NCI-H526 treated with DMSO at 0.1 percent for 48 hours (cell line): ENCODE results near the gene ZNF212.

Source experiments
- DNase-seq: peaks from one replicate; lab custom pipeline; 2025; lab: John Stamatoyannopoulos, UW

Gene ZNF212

GRCh38 chr7:149239345-149240143 lies at the start of gene ZNF212:
ZNF212 (plus strand) TSS chr7:149239651; CDS start chr7:149239779, 128 bp downstream.
- peak; percentile 87 for DNase-seq

GRCh38 chr7:149191851-149192250 lies 47.6 kb upstream of the ZNF212 start:
- no peak for DNase-seq

- no peak for DNase-seq
Measured at GRCh38 chr7:149194799-149195179, 44.7 kb upstream of the ZNF212 start.

- peak; percentile 90 for DNase-seq
Measured at GRCh38 chr7:149195180-149196150, 44.0 kb upstream of the ZNF212 start, which contains the start of gene ZNF282. ZNF282 (plus strand) TSS chr7:149195546; CDS start chr7:149195590, 44 bp downstream.

- no peak for DNase-seq
Measured at GRCh38 chr7:149196151-149196704, 43.2 kb upstream of the ZNF212 start.

GRCh38 chr7:149196705-149197171 lies 42.7 kb upstream of the ZNF212 start:
- DNase-seq: no peak

- no peak for DNase-seq
Measured at GRCh38 chr7:149197675-149198074, 41.8 kb upstream of the ZNF212 start.

GRCh38 chr7:149198161-149198816 lies 41.2 kb upstream of the ZNF212 start:
- DNase-seq: no peak

- no peak for DNase-seq
Measured at GRCh38 chr7:149199234-149199995, 40.0 kb upstream of the ZNF212 start.

GRCh38 chr7:149202831-149203231 lies 36.6 kb upstream of the ZNF212 start:
- no peak for DNase-seq

GRCh38 chr7:149205690-149206381 lies 33.6 kb upstream of the ZNF212 start:
- no peak for DNase-seq

GRCh38 chr7:149207324-149208035 lies 32.0 kb upstream of the ZNF212 start:
- no peak for DNase-seq

- DNase-seq: no peak
Measured at GRCh38 chr7:149209518-149210269, 29.8 kb upstream of the ZNF212 start.

GRCh38 chr7:149210551-149210950 lies 28.9 kb upstream of the ZNF212 start:
- DNase-seq: no peak

- no peak for DNase-seq
Measured at GRCh38 chr7:149214020-149214720, 25.3 kb upstream of the ZNF212 start.

GRCh38 chr7:149216402-149216801 lies 23.0 kb upstream of the ZNF212 start:
- no peak for DNase-seq

GRCh38 chr7:149217570-149217969 lies 21.9 kb upstream of the ZNF212 start:
- DNase-seq: no peak
